CD4-positive, alpha-beta T cell (primary cell): ENCODE measurements around the gene AHDC1. TPM values are rescaled to one million over a fixed set of nuclear protein-coding genes. Genes with fewer than 3 reads are reported as not detected.

Experiments used
- ATAC-seq: fragments of 200-7000 bp; cut with Tn5 transposase; one replicate; pipeline ENCODE4 v1.10.0; 2022; ENCODE audit warnings: mild to moderate bottlenecking; ENCODE audit not compliant: poor library complexity
- CTCF ChIA-PET: fragments of 350-600 bp; sonication (Branson Sonifier 250); formaldehyde crosslinking; loops from one replicate; lab custom pipeline; 2021; ENCODE audit warnings: antibody characterized with exemption, inconsistent platforms; lab: Charles Lee
- POLR2A ChIA-PET: fragments of 350-600 bp; sonication (Branson Sonifier 250); formaldehyde crosslinking; loops from one replicate; lab custom pipeline; 2021; ENCODE audit warnings: antibody characterized with exemption, inconsistent platforms; lab: Charles Lee
- DNase-seq, 14 experiments: peaks; one replicate each; pipeline ENCODE4 v3.0.0-alpha.2; 2013 to 2020; ENCODE audit warnings: mixed read lengths in 2 of 14
- H3K27ac ChIP-seq, 2 donors: one replicate each; pipeline versions ENCODE4 v1.5.1 to v1.7.0; 2013; ENCODE audit warnings: low read length in 2 of 2, low read depth in 1 of 2, mild to moderate bottlenecking in 1 of 2
- H3K27me3 ChIP-seq, 2 experiments: 1 replicate in 1 of 2; 2 replicates in 1 of 2; pipeline versions ENCODE4 v1.6.1 to v1.7.0; 2013; ENCODE audit warnings: low read length in 2 of 2, control low read depth in 1 of 2, mild to moderate bottlenecking in 1 of 2, moderate library complexity in 1 of 2; ENCODE audit not compliant: insufficient read depth in 2 of 2, control insufficient read depth in 1 of 2
- H3K36me3 ChIP-seq: one replicate; pipeline ENCODE4 v1.6.1; 2013; ENCODE audit warnings: low read length, control low read depth; ENCODE audit not compliant: insufficient read depth
- H3K4me1 ChIP-seq: one replicate; pipeline ENCODE4 v1.6.1; 2013; ENCODE audit warnings: low read length, control low read depth; ENCODE audit not compliant: insufficient read depth
- H3K4me3 ChIP-seq: one replicate; pipeline ENCODE4 v1.5.1; 2013; ENCODE audit warnings: mild to moderate bottlenecking, low read length, moderate library complexity
- H3K9me3 ChIP-seq, 2 experiments: 1 replicate in 1 of 2; 2 replicates in 1 of 2; pipeline versions ENCODE4 v1.6.1 to v1.7.0; 2013; ENCODE audit warnings: low read length in 2 of 2, mild to moderate bottlenecking in 2 of 2, control low read depth in 1 of 2, moderate library complexity in 1 of 2; ENCODE audit not compliant: control insufficient read depth in 1 of 2, insufficient read depth in 1 of 2
- H3K27ac Mint-ChIP-seq: one replicate; pipeline ENCODE4 v1.8.0; 2020; ENCODE audit warnings: mixed read lengths
- H3K27me3 Mint-ChIP-seq: one replicate; pipeline ENCODE4 v1.8.0; 2021; ENCODE audit warnings: mixed read lengths
- H3K36me3 Mint-ChIP-seq: one replicate; pipeline ENCODE4 v1.8.0; 2021; ENCODE audit warnings: low read depth, mixed read lengths
- H3K4me1 Mint-ChIP-seq: one replicate; pipeline ENCODE4 v1.8.0; 2021; ENCODE audit warnings: low read depth, mixed read lengths
- H3K4me3 Mint-ChIP-seq: one replicate; pipeline ENCODE4 v1.8.0; 2020; ENCODE audit warnings: mild to moderate bottlenecking, mixed read lengths
- H3K9me3 Mint-ChIP-seq: one replicate; pipeline ENCODE4 v1.8.0; 2020; ENCODE audit warnings: mixed read lengths
- CTCF ChIP-seq: fragments of 200-600 bp; IDR thresholded peaks from one replicate; pipeline ENCODE4 v1.8.0; 2022; ENCODE audit warnings: antibody characterized with exemption, mild to moderate bottlenecking
- intact Hi-C, 2 experiments: fragments of 100-400 bp; cut with DNase I in 1 of 2; cut with micrococcal nuclease in 1 of 2; formaldehyde crosslinking; loops; one replicate each; pipeline versions ENCODE4 v1.15.1 to v1.9.0; 2023 to 2025; cut with DNase I, micrococcal nuclease
- total RNA-seq, 174 experiments: library from RNA in 2 of 174; stranded (reverse) in 2 of 174; gene quantifications; one replicate each; pipeline ENCODE4 v1.2.3 and lab custom pipeline; 2021 to 2026

Gene AHDC1
- total RNA-seq, 2 experiments from 2014 or later, result 20.8 to 22.9 TPM

GRCh38 chr1:27606708-27607238 lies 2.8 kb upstream of the AHDC1 start:
- H3K27me3 ChIP-seq, result no peaks in the 10 kb centered on the region
- peak overlapping the region; percentile 74 for H3K4me3 Mint-ChIP-seq
- H3K4me1 ChIP-seq, result peaks cover 70% of the 10 kb centered on the region

GRCh38 chr1:27605796-27606707 lies 2.1 kb upstream of the AHDC1 start:
- H3K4me1 ChIP-seq, result peaks cover 77% of the 10 kb centered on the region
- TF ChIP-seq CTCF, result peak; percentile 94
- Mint-ChIP-seq H3K27me3 (no peaks in the 10 kb centered on the region), H3K9me3 (no peaks in the 10 kb centered on the region), H3K4me1 (peaks cover 39% of the 10 kb centered on the region), H3K27ac (peak overlapping the region; percentile 72), H3K36me3 (peaks cover 8% of the 10 kb centered on the region), H3K4me3 (peak overlapping the region; percentile 96)
- H3K4me3 ChIP-seq, result no peak overlapping the region
- no peaks in the 10 kb centered on the region for H3K36me3 ChIP-seq
- ChIA-PET POLR2A (interaction anchor here (0.7 to 6.1 kb wide), 6 partner anchors 38 to 305 kb away, joined by 3 to 51 read pairs (median 3); partner anchors contain the start of genes IFI6 and MAP3K6), CTCF (interaction anchor here (0.7 to 11.0 kb wide), 16 partner anchors 9 to 310 kb away, joined by 3 to 72 read pairs (median 5); no protein-coding TSS in a partner anchor)
- H3K9me3 ChIP-seq, result no peaks in the 10 kb centered on the region
- DNase-seq (peak; percentile 49 to 81 (median 60)), ATAC-seq (no peak)
- H3K27me3 ChIP-seq, result no peaks in the 10 kb centered on the region
- intact Hi-C loops, result loop anchor here (1.0 to 5.0 kb wide), 8 partner anchors 50 to 306 kb away; partner anchors contain the start of gene GPR3 (in 2 of the 2)
- H3K27ac ChIP-seq, result no peak overlapping the region

More at GRCh38 chr1:27606708-27607238, 2.8 kb upstream of the AHDC1 start:
- DNase-seq (no peak), ATAC-seq (no peak)
- peaks cover 8% of the 10 kb centered on the region for H3K36me3 Mint-ChIP-seq
- H3K27me3 Mint-ChIP-seq, result no peaks in the 10 kb centered on the region
- H3K4me1 Mint-ChIP-seq, result peaks cover 33% of the 10 kb centered on the region
- H3K9me3 ChIP-seq, result no peaks in the 10 kb centered on the region
- TF ChIP-seq CTCF, result no peak
- CTCF ChIA-PET, result interaction anchor here (0.6 to 11.0 kb wide), 10 partner anchors 37 to 216 kb away, joined by 3 to 72 read pairs (median 4); no protein-coding TSS in a partner anchor
- no peak overlapping the region for H3K4me3 ChIP-seq
- no peaks in the 10 kb centered on the region for H3K36me3 ChIP-seq
- peak overlapping the region; percentile 72 for H3K27ac Mint-ChIP-seq
- intact Hi-C loops, result loop anchor here (1.0 to 5.0 kb wide), 7 partner anchors 50 to 306 kb away; partner anchors contain the start of gene GPR3 (in 2 of the 2)
- POLR2A ChIA-PET, result interaction anchor here (0.7 to 6.1 kb wide), 6 partner anchors 38 to 306 kb away, joined by 3 to 51 read pairs (median 3); partner anchors contain the start of genes IFI6 and MAP3K6
- no peak overlapping the region for H3K27ac ChIP-seq
- no peaks in the 10 kb centered on the region for H3K9me3 Mint-ChIP-seq

GRCh38 chr1:27605300-27605766 lies 1.4 kb upstream of the AHDC1 start:
- no peaks in the 10 kb centered on the region for H3K36me3 ChIP-seq
- POLR2A ChIA-PET, result interaction anchor here (1.7 to 6.1 kb wide), 2 partner anchors 56 to 80 kb away, joined by 4 to 51 read pairs; no protein-coding TSS in a partner anchor
- H3K27ac Mint-ChIP-seq, result no peak overlapping the region
- H3K9me3 ChIP-seq, result no peaks in the 10 kb centered on the region
- no peak overlapping the region for H3K4me3 ChIP-seq
- H3K36me3 Mint-ChIP-seq, result peaks cover 8% of the 10 kb centered on the region
- CTCF ChIA-PET, result interaction anchor here (1.0 to 11.0 kb wide), 9 partner anchors 8 to 309 kb away, joined by 3 to 72 read pairs (median 6); no protein-coding TSS in a partner anchor
- H3K4me1 Mint-ChIP-seq, result peaks cover 43% of the 10 kb centered on the region
- no peak for DNase-seq
- H3K27ac ChIP-seq, result no peak overlapping the region
- peaks cover 73% of the 10 kb centered on the region for H3K4me1 ChIP-seq
- no peak for TF ChIP-seq CTCF
- ATAC-seq, result no peak
- peak overlapping the region; percentile 96 for H3K4me3 Mint-ChIP-seq
- intact Hi-C loops, result loop anchor here (2.0 to 5.0 kb wide), 2 partner anchors 117 to 203 kb away; no protein-coding TSS in a partner anchor
- no peaks in the 10 kb centered on the region for H3K9me3 Mint-ChIP-seq
- no peaks in the 10 kb centered on the region for H3K27me3 ChIP-seq
- H3K27me3 Mint-ChIP-seq, result no peaks in the 10 kb centered on the region
